Ectodermal cell (in vitro differentiated cells): Measurements from ENCODE around the gene VIPR2.
"Not testable (repeated sequence)": the region's sequence is repeated elsewhere in the genome, so short reads cannot be mapped to it uniquely, and the experiment has no call there.

ENCODE experiments used
- H3K27ac ChIP-seq: 2 replicates; pipeline ENCODE4 v1.7.0; 2013; ENCODE audit warnings: mild to moderate bottlenecking, low read depth, low read length; ENCODE audit not compliant: insufficient read depth, poor library complexity, severe bottlenecking
- H3K27me3 ChIP-seq: 2 replicates; pipeline ENCODE4 v1.7.0; 2013; ENCODE audit warnings: mild to moderate bottlenecking, low read length; ENCODE audit not compliant: insufficient read depth, control insufficient read depth, poor library complexity, severe bottlenecking
- H3K36me3 ChIP-seq: one replicate; pipeline ENCODE4 v1.7.0; 2013; ENCODE audit warnings: low read length; ENCODE audit not compliant: control insufficient read depth, insufficient read depth
- H3K4me1 ChIP-seq: one replicate; pipeline ENCODE4 v1.7.0; 2013; ENCODE audit warnings: low read length; ENCODE audit not compliant: control insufficient read depth, insufficient read depth
- H3K4me3 ChIP-seq: 2 replicates; pipeline ENCODE4 v1.7.0; 2013; ENCODE audit warnings: low read depth, low read length, control low read depth; ENCODE audit not compliant: insufficient read depth
- H3K9me3 ChIP-seq: 2 replicates; pipeline ENCODE4 v1.7.0; 2013; ENCODE audit warnings: mild to moderate bottlenecking, low read length, moderate library complexity; ENCODE audit not compliant: control insufficient read depth
- WGBS, 2 experiments: methylation state at CpG; one replicate each; pipeline ENCODE4 v1.1.7; 2013; ENCODE audit warnings: missing lambda C conversion rate in 2 of 2; 5-methylcytosine and 5-hydroxymethylcytosine counted together

Gene VIPR2

DNA sequence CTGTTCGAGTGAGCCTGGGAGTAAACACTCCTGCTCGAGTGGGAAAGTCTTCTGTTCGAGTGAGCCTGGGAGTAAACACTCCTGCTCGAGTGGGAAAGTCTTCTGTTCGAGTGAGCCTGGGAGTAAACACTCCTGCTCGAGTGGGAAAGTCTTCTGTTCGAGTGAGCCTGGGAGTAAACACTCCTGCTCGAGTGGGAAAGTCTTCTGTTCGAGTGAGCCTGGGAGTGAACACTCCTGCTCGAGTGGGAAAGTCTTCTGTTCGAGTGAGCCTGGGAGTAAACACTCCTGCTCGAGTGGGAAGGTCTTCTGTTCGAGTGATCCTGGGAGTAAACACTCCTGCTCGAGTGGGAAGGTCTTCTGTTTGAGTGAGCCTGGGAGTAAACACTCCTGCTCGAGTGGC lies 162.6 kb downstream of the VIPR2 start:
- not testable (repeated sequence) for H3K36me3 ChIP-seq, H3K27ac ChIP-seq, H3K27me3 ChIP-seq, H3K9me3 ChIP-seq, H3K4me3 ChIP-seq, H3K4me1 ChIP-seq
- WGBS, 2 experiments: 81% methylated on average over 9 of the region's 15 CpGs

DNA sequence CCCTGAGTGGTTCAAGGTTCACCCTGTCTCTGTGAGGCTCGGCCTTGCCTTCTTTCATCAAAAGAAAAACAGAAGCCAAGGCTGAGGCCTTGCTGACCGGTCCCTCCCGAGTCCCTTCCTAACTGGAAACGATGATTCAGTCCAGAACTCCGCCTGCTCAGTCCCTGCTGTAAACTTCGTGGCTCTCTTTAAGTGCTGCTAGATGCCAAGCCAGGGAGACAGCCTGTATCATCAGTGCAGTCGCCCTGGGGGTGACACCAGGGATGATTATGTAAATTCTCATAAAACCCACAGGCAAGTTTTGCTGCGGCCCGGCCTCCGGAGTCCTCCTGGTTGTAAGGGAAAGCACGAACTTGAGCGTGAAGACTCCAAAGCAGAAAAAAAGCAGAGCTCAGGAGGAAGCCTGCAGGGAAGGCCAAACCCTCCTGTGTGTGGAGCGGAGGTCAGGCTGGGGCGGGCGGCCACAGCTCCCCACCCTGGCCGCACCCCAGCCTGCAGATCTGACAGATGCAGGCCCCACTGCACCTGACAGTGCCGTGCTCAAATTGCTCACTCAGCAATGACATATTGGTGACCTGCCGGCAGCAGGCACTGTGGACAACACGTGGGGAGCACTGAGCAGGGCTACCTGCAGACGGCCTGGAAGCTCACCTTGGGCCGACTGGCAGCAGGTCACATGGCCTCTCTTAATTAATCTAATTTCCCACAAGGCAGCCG lies 164.9 kb downstream of the VIPR2 start:
- H3K9me3 ChIP-seq: peaks cover 3% of the 10 kb centered on the region
- H3K4me3 ChIP-seq: no peak overlapping the region
- no peaks in the 10 kb centered on the region for H3K4me1 ChIP-seq
- 88 to 91% methylated on average over 22 of the region's 22 CpGs for WGBS, 2 experiments
- no peaks in the 10 kb centered on the region for H3K27me3 ChIP-seq
- H3K27ac ChIP-seq: no peak overlapping the region
- H3K36me3 ChIP-seq: no peaks in the 10 kb centered on the region

DNA sequence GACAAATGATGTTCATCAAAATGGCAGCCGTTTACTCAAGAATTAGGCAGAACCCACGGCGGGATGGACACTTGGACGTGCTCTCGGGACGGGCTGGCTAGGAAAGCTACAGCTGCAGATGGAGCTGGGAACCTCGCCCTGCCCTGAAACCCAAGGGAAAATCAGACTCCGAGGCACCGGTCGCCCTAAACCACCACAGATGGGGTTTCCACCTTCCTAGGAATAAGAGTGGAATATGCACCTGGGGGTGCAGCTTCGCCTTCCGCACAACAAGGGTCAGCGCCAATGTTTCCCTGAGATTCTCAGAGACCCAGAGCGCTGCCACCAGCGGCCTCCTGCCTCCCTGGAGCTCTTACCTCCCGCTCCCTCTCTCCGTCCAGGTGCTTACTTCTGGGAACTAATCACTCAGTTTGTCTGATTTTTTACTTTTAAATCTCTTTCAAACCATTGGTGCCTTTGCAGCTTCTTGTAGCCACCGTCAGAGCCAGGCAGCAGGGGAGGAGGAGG lies 165.6 kb downstream of the VIPR2 start:
- Histone ChIP-seq H3K36me3 (no peaks in the 10 kb centered on the region), H3K27me3 (no peaks in the 10 kb centered on the region), H3K27ac (no peak overlapping the region), H3K4me1 (no peaks in the 10 kb centered on the region), H3K4me3 (no peak overlapping the region), H3K9me3 (peaks cover 3% of the 10 kb centered on the region)
- 90 to 93% methylated on average over 18 of the region's 18 CpGs for WGBS, 2 experiments
